DMS79 (cell line): ENCODE measurements around the gene CACNG5.

Source experiments
- DNase-seq: peaks from one replicate; lab custom pipeline; 2025; lab: John Stamatoyannopoulos, UW

Gene CACNG5

GRCh38 chr17:66904760-66905624 is 70.1 kb downstream of the CACNG5 start:
- peak; percentile 86 for DNase-seq

GRCh38 chr17:66906321-66907278 is 71.7 kb downstream of the CACNG5 start:
- DNase-seq = peak; percentile 28

- DNase-seq = no peak
Observed at GRCh38 chr17:66909804-66910373, 75.0 kb downstream of the CACNG5 start.

- DNase-seq = no peak
Observed at GRCh38 chr17:66910651-66911285, 75.9 kb downstream of the CACNG5 start.

GRCh38 chr17:66915204-66915611 is 80.3 kb downstream of the CACNG5 start:
- DNase-seq = no peak

GRCh38 chr17:66915792-66916191 is 80.9 kb downstream of the CACNG5 start:
- no peak for DNase-seq

- DNase-seq = no peak
Observed at GRCh38 chr17:66916946-66917345, 82.0 kb downstream of the CACNG5 start.

- DNase-seq = no peak
Observed at GRCh38 chr17:66918896-66919295, 84.0 kb downstream of the CACNG5 start.

GRCh38 chr17:66920435-66920834 is 85.5 kb downstream of the CACNG5 start:
- DNase-seq = no peak

GRCh38 chr17:66920950-66921349 is 86.0 kb downstream of the CACNG5 start:
- no peak for DNase-seq

- DNase-seq = no peak
Observed at GRCh38 chr17:66923886-66924285, 89.0 kb downstream of the CACNG5 start.

- DNase-seq = no peak
Observed at GRCh38 chr17:66925811-66926500, 91.0 kb downstream of the CACNG5 start.

- no peak for DNase-seq
Observed at GRCh38 chr17:66928949-66929348, 94.0 kb downstream of the CACNG5 start.

- DNase-seq = no peak
Observed at GRCh38 chr17:66929591-66929990, 94.7 kb downstream of the CACNG5 start.

- DNase-seq = no peak
Observed at GRCh38 chr17:66930933-66931332, 96.0 kb downstream of the CACNG5 start.

- DNase-seq = no peak
Observed at GRCh38 chr17:66932311-66932710, 97.4 kb downstream of the CACNG5 start.

- no peak for DNase-seq
Observed at GRCh38 chr17:66934040-66934439, 99.1 kb downstream of the CACNG5 start.
